ENCODE results near the gene NDEL1. TPM values are rescaled to one million over a fixed set of nuclear protein-coding genes. Genes with fewer than 3 reads are reported as not detected.

NDEL1 gene
- total and polyA plus RNA-seq, 4 donors: 15.3 to 52.3 (median 35.4) TPM

GRCh38 chr17:8459107-8459506 is 23.4 kb downstream of the NDEL1 start:
- no peak overlapping the region for H3K9ac ChIP-seq (ENCODE audit: low read depth in 1 of 2, low read length in 2 of 2)
- no peak for DNase-seq (ENCODE audit: low spot score)
- H3K9me3 ChIP-seq (ENCODE audit: control insufficient read depth in 4 of 4, low read length in 3 of 4): no peaks in the 10 kb centered on the region
- WGBS: 91% methylated on average over 4 of the region's 4 CpGs
- no peak overlapping the region for H3K27ac ChIP-seq (ENCODE audit: low read depth in 1 of 2, low read length in 2 of 2)
- no peaks in the 10 kb centered on the region for H3K27me3 ChIP-seq (ENCODE audit: control insufficient read depth in 4 of 4, insufficient read depth in 4 of 4, low read length in 3 of 4)
- no peak overlapping the region for H3K4me3 ChIP-seq (ENCODE audit: low read depth in 1 of 3, low read length in 3 of 3)
- peaks cover 0 to 8% (median 4%) of the 10 kb centered on the region in 4 donors for H3K4me1 ChIP-seq (ENCODE audit: control insufficient read depth in 4 of 4, insufficient read depth in 4 of 4, low read length in 3 of 4)
- H3K36me3 ChIP-seq (ENCODE audit: control insufficient read depth in 4 of 4, insufficient read depth in 3 of 4, low read depth in 1 of 4, low read length in 3 of 4): peaks cover 4 to 65% (median 59%) of the 10 kb centered on the region in 4 donors
- TF ChIP-seq JUND (IDR thresholded peaks at IDR 0.05) (no peak), TAF1 (conservative IDR thresholded peaks at IDR 0.05) (no peak), YY1 (IDR thresholded peaks at IDR 0.05) (no peak)

DNA sequence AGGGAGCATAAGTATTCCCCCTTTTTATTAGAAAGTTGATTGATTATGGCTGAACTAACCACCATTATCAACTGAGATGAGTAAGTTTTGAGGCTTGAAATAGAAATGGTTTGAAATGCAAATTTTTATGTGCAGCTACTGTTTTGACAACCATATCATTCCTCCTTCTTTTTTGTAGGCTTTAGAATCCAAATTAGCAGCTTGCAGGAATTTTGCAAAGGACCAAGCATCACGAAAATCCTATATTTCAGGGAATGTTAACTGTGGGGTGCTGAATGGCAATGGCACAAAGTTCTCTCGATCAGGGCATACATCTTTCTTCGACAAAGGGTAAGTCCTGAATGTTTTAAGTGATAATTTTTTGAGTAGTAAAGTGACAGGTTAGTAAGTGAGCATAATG is 24.1 kb downstream of the NDEL1 start:
- Histone ChIP-seq H3K9ac (ENCODE audit: low read depth in 1 of 2, low read length in 2 of 2) (no peak overlapping the region), H3K4me3 (ENCODE audit: low read depth in 1 of 3, low read length in 3 of 3) (no peak overlapping the region), H3K36me3 (ENCODE audit: control insufficient read depth in 4 of 4, insufficient read depth in 3 of 4, low read depth in 1 of 4, low read length in 3 of 4) (peaks cover 4 to 64% (median 57%) of the 10 kb centered on the region in 4 donors), H3K27ac (ENCODE audit: low read depth in 1 of 2, low read length in 2 of 2) (no peak overlapping the region), H3K9me3 (ENCODE audit: control insufficient read depth in 4 of 4, low read length in 3 of 4) (no peaks in the 10 kb centered on the region), H3K4me1 (ENCODE audit: control insufficient read depth in 4 of 4, insufficient read depth in 4 of 4, low read length in 3 of 4) (peaks cover 0 to 10% (median 7%) of the 10 kb centered on the region in 4 donors), H3K27me3 (ENCODE audit: control insufficient read depth in 4 of 4, insufficient read depth in 4 of 4, low read length in 3 of 4) (no peaks in the 10 kb centered on the region)
- no peak for TF ChIP-seq FOXA2 (IDR thresholded peaks at IDR 0.05)
- TF ChIP-seq MAX (IDR thresholded peaks at IDR 0.05): no peak
- no peak for TF ChIP-seq SP1 (IDR thresholded peaks at IDR 0.05)
- TF ChIP-seq EGR1 (IDR thresholded peaks at IDR 0.05; ENCODE audit: low read depth in 2 of 2): no peak
- no peak for TF ChIP-seq GABPA (IDR thresholded peaks at IDR 0.05 in 1 of 2, conservative IDR thresholded peaks at IDR 0.05 in 1 of 2)
- TF ChIP-seq NR2F2 (IDR thresholded peaks at IDR 0.05): no peak
- no peak for TF ChIP-seq HNF4A (conservative IDR thresholded peaks at IDR 0.05)
- TF ChIP-seq ZBTB33 (IDR thresholded peaks at IDR 0.05): no peak
- no peak for TF ChIP-seq FOXA1 (IDR thresholded peaks at IDR 0.05)
- TF ChIP-seq TAF1 (conservative IDR thresholded peaks at IDR 0.05): no peak
- TF ChIP-seq YY1 (IDR thresholded peaks at IDR 0.05): no peak
- TF ChIP-seq RAD21 (IDR thresholded peaks at IDR 0.05): no peak
- TF ChIP-seq CTCF (IDR thresholded peaks at IDR 0.05; ENCODE audit: low read depth, low read length, missing input control): no peak
- TF ChIP-seq RXRA (IDR thresholded peaks at IDR 0.05): no peak
- no peak for TF ChIP-seq REST (IDR thresholded peaks at IDR 0.05)
- no peak for TF ChIP-seq JUND (IDR thresholded peaks at IDR 0.05)
- no peak for TF ChIP-seq HNF4G (IDR thresholded peaks at IDR 0.05)
- 96% methylated on average over 3 of the region's 3 CpGs for WGBS
- no peak for DNase-seq (ENCODE audit: low spot score)
